Nephron (organoid): ENCODE results near the gene FAM163A.

Experiments
- H3K27ac Mint-ChIP-seq, 3 experiments: 2 replicates each; pipeline ENCODE4 v1.8.0; 2020; ENCODE audit warnings: mixed read lengths in 3 of 3, mild to moderate bottlenecking in 2 of 3, moderate library complexity in 1 of 3
- H3K27me3 Mint-ChIP-seq: 2 replicates; pipeline ENCODE4 v1.8.0; 2021; ENCODE audit warnings: low read depth, mild to moderate bottlenecking, moderate library complexity, mixed read lengths
- H3K36me3 Mint-ChIP-seq: 2 replicates; pipeline ENCODE4 v1.8.0; 2020; ENCODE audit warnings: low read depth, mixed read lengths
- H3K4me1 Mint-ChIP-seq: 2 replicates; pipeline ENCODE4 v1.8.0; 2020; ENCODE audit warnings: mixed read lengths
- H3K4me3 Mint-ChIP-seq, 3 experiments: 2 replicates each; pipeline ENCODE4 v1.8.0; 2020; ENCODE audit warnings: mild to moderate bottlenecking in 3 of 3, mixed read lengths in 3 of 3, moderate library complexity in 2 of 3
- H3K9me3 Mint-ChIP-seq: 2 replicates; pipeline ENCODE4 v1.8.0; 2020; ENCODE audit warnings: mixed read lengths
- TF ChIP-seq, protein P1 (sequence below), 3 experiments: fragments of 200-600 bp; sonication (generic); IDR thresholded peaks; one replicate each; pipeline ENCODE4 v1.5.0; 2021; ENCODE audit warnings: antibody characterized with exemption in 3 of 3; ENCODE audit not compliant: unreplicated experiment in 3 of 3

Gene FAM163A

DNA sequence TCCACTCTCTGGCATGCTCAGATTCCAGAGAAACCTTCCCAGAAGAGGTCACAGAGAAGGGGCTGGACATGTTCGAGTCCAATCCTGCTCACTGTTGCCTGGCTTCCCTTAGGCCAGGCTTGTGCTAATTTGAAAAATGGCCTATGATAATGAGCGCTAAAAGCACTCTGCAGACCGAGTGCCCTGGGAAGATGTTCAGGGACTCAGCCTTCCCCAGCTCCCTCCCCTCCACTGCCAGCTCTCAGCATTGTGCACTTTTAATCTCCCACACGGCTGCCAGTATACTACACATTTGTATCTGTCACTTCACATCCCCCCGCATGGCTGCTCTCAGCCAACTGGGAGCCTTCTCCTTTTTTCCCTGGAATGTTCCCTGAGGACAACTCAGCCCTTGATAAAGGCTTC lies 24.1 kb downstream of the FAM163A start:
- Mint-ChIP-seq H3K36me3 (no peaks in the 10 kb centered on the region), H3K27ac (peak overlapping the region in 1 of 3 experiments; percentile 34), H3K4me3 (no peak overlapping the region), H3K27me3 (peaks cover 11% of the 10 kb centered on the region), H3K9me3 (peaks cover 11% of the 10 kb centered on the region), H3K4me1 (peaks cover 3% of the 10 kb centered on the region)
- TF ChIP-seq, protein P1, sequence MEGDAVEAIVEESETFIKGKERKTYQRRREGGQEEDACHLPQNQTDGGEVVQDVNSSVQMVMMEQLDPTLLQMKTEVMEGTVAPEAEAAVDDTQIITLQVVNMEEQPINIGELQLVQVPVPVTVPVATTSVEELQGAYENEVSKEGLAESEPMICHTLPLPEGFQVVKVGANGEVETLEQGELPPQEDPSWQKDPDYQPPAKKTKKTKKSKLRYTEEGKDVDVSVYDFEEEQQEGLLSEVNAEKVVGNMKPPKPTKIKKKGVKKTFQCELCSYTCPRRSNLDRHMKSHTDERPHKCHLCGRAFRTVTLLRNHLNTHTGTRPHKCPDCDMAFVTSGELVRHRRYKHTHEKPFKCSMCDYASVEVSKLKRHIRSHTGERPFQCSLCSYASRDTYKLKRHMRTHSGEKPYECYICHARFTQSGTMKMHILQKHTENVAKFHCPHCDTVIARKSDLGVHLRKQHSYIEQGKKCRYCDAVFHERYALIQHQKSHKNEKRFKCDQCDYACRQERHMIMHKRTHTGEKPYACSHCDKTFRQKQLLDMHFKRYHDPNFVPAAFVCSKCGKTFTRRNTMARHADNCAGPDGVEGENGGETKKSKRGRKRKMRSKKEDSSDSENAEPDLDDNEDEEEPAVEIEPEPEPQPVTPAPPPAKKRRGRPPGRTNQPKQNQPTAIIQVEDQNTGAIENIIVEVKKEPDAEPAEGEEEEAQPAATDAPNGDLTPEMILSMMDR (IDR thresholded peaks at IDR 0.05; ENCODE audit: unreplicated experiment in 3 of 3): no peak

GRCh38 chr1:179767996-179768395 lies 24.9 kb downstream of the FAM163A start:
- peaks cover 11% of the 10 kb centered on the region for H3K9me3 Mint-ChIP-seq
- no peaks in the 10 kb centered on the region for H3K4me1 Mint-ChIP-seq
- no peak overlapping the region for H3K4me3 Mint-ChIP-seq
- H3K27me3 Mint-ChIP-seq: peaks cover 11% of the 10 kb centered on the region
- H3K36me3 Mint-ChIP-seq: peaks cover 5% of the 10 kb centered on the region
- H3K27ac Mint-ChIP-seq: no peak overlapping the region
- TF ChIP-seq, protein P1 (IDR thresholded peaks at IDR 0.05; ENCODE audit: unreplicated experiment in 3 of 3): no peak

DNA sequence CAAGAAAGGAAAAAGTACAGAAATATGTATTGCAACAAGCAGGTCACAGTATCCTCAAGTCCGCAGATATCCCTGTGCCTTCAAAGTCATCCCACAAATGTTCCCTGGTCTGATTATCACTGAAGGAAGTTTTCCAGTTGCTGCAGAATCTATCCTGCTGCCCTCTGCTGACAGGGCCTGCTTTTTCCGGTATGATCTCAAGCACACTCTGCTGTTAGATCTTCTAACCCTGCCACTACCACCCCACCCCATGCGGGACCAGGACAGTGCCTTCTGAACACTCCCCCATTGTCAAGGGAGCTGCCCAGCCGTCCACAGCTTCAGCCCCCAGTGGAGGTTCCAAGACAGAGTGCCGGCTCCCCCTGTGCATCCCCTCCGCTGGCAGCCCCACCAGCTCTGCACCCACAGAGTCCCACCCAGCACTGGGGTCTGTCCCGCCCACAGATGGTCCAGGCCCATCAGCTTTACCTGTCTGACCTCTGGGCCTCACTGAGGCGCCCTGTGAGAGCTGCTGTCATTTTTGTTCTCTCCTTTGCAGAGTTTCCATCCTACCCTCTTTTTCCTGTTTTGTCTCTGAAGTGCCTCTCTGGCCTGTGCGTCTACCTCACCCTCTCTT lies 27.9 kb downstream of the FAM163A start:
- Mint-ChIP-seq H3K36me3 (peaks cover 9% of the 10 kb centered on the region), H3K4me1 (no peaks in the 10 kb centered on the region)
- TF ChIP-seq, protein P1 (IDR thresholded peaks at IDR 0.05; ENCODE audit: unreplicated experiment in 3 of 3): no peak

GRCh38 chr1:179773264-179773663 lies 30.2 kb downstream of the FAM163A start:
- Mint-ChIP-seq H3K27ac (no peak overlapping the region), H3K9me3 (peaks cover 13% of the 10 kb centered on the region), H3K4me1 (no peaks in the 10 kb centered on the region), H3K4me3 (no peak overlapping the region), H3K27me3 (peaks cover 4% of the 10 kb centered on the region), H3K36me3 (peaks cover 9% of the 10 kb centered on the region)
- TF ChIP-seq, protein P1 (IDR thresholded peaks at IDR 0.05; ENCODE audit: unreplicated experiment in 3 of 3): no peak

More for the DNA sequence above, 27.9 kb downstream of the FAM163A start:
- Mint-ChIP-seq H3K27ac (no peak overlapping the region), H3K9me3 (peaks cover 14% of the 10 kb centered on the region), H3K27me3 (peaks cover 7% of the 10 kb centered on the region), H3K4me3 (no peak overlapping the region)

DNA sequence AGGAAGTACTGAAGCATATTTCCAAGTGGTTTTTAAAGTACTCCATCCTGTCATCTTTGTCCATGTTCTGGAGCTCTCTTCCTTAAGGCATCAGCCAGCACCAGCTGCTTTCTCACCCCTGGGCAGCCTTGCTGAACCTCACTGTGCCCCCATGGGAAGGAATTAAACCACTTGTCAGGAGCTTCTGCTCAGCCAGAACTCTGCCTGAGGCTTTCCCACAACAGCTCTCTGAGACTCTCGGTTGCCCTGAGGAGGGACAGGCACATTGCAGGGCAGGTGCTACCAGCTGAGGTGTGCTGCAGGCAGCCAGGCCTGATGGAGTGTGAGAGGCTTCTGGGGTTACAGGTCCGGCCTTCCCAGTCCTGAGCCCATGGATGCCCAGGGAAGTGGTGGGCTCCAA lies 30.9 kb downstream of the FAM163A start:
- Mint-ChIP-seq H3K27ac (no peak overlapping the region), H3K4me3 (no peak overlapping the region), H3K9me3 (peaks cover 11% of the 10 kb centered on the region), H3K27me3 (peaks cover 4% of the 10 kb centered on the region), H3K4me1 (no peaks in the 10 kb centered on the region), H3K36me3 (peaks cover 9% of the 10 kb centered on the region)
- TF ChIP-seq, protein P1 (IDR thresholded peaks at IDR 0.05; ENCODE audit: unreplicated experiment in 3 of 3): no peak

- Mint-ChIP-seq H3K27me3 (peaks cover 4% of the 10 kb centered on the region), H3K36me3 (peaks cover 9% of the 10 kb centered on the region), H3K9me3 (peaks cover 11% of the 10 kb centered on the region), H3K4me3 (no peak overlapping the region), H3K4me1 (peaks cover 3% of the 10 kb centered on the region), H3K27ac (no peak overlapping the region)
- TF ChIP-seq, protein P1 (IDR thresholded peaks at IDR 0.05; ENCODE audit: unreplicated experiment in 3 of 3): no peak
Observed at GRCh38 chr1:179774566-179774965, 31.5 kb downstream of the FAM163A start.
